ENCODE results near the gene MLH3. TPM values are rescaled to one million over a fixed set of nuclear protein-coding genes. Genes with fewer than 3 reads are reported as not detected.

The MLH3 gene
- total RNA-seq, 6 donors from 2014 or later, result 15.9 to 87.0 (median 24.5) TPM

- Histone ChIP-seq H3K4me3 (peak within 1 kb of the TSS; percentile 86 to 92 (median 92)), H3K4me1 (peaks cover 18 to 33% (median 22%) of the 10 kb centered on the region in 4 donors), H3K36me3 (no peaks in the 10 kb centered on the region), H3K9me3 (no peaks in the 10 kb centered on the region), H3K27ac (peak within 1 kb of the TSS; percentile 76 to 87 (median 82)), H3K27me3 (no peaks in the 10 kb centered on the region)
- TF ChIP-seq POLR2A (IDR thresholded peaks at IDR 0.05) (peak in 1 of 4 donors; percentile 56), EP300 (IDR thresholded peaks at IDR 0.05) (no peak), CTCF (IDR thresholded peaks at IDR 0.05) (peak in 1 of 6 experiments; percentile 6), POLR2AphosphoS5 (IDR thresholded peaks at IDR 0.05) (peak; percentile 30 to 69)
- ATAC-seq (ENCODE audit: low FRiP score in 2 of 2) (peak; percentile 96), DNase-seq (peak; percentile 93 to 99)
- 0 to 1% methylated on average over 7 to 34 of the region's 34 CpGs for WGBS, 2 donors
Observed at GRCh38 chr14:75063491-75064204, 12.4 kb upstream of the MLH3 start, which contains the start of gene ACYP1. Gene ACYP1 (minus strand): TSS chr14:75064024. CDS start chr14:75063553, 471 bp downstream.

- Histone ChIP-seq H3K27ac (peak overlapping the region; percentile 76 to 87 (median 82)), H3K9me3 (no peaks in the 10 kb centered on the region), H3K36me3 (no peaks in the 10 kb centered on the region), H3K27me3 (no peaks in the 10 kb centered on the region), H3K4me3 (peak overlapping the region; percentile 86 to 92 (median 92)), H3K4me1 (peaks cover 13 to 27% (median 18%) of the 10 kb centered on the region in 4 donors)
- DNase-seq, result no peak
- ATAC-seq (ENCODE audit: low FRiP score in 2 of 2), result no peak
- WGBS, 2 donors, result 23 to 29% methylated on average over 5 of the region's 5 CpGs
- TF ChIP-seq POLR2A (IDR thresholded peaks at IDR 0.05), result no peak
- no peak for TF ChIP-seq CTCF (IDR thresholded peaks at IDR 0.05)
- TF ChIP-seq EP300 (IDR thresholded peaks at IDR 0.05), result no peak
- TF ChIP-seq POLR2AphosphoS5 (IDR thresholded peaks at IDR 0.05), result no peak
Observed at GRCh38 chr14:75063013-75063412, 11.7 kb upstream of the MLH3 start.

GRCh38 chr14:75060420-75060819 lies 9.2 kb upstream of the MLH3 start:
- DNase-seq (no peak), ATAC-seq (ENCODE audit: low FRiP score in 2 of 2) (no peak)
- no peaks in the 10 kb centered on the region for H3K9me3 ChIP-seq
- peak overlapping the region in 1 of 4 donors; percentile 26 for H3K27ac ChIP-seq
- H3K36me3 ChIP-seq, result no peaks in the 10 kb centered on the region
- WGBS, 2 donors, result 50 to 66% methylated on average over 2 of the region's 2 CpGs
- no peak overlapping the region for H3K4me3 ChIP-seq
- H3K27me3 ChIP-seq, result no peaks in the 10 kb centered on the region
- no peak for TF ChIP-seq EP300 (IDR thresholded peaks at IDR 0.05)
- peaks cover 5 to 18% (median 11%) of the 10 kb centered on the region in 4 donors for H3K4me1 ChIP-seq

- DNase-seq (no peak), ATAC-seq (ENCODE audit: low FRiP score in 2 of 2) (no peak)
- no peaks in the 10 kb centered on the region for H3K36me3 ChIP-seq
- H3K27me3 ChIP-seq, result no peaks in the 10 kb centered on the region
- H3K27ac ChIP-seq, result peak overlapping the region in 2 of 4 donors; percentile 26 to 48
- TF ChIP-seq POLR2A (IDR thresholded peaks at IDR 0.05) (no peak), CTCF (IDR thresholded peaks at IDR 0.05) (no peak)
- H3K9me3 ChIP-seq, result no peaks in the 10 kb centered on the region
- H3K4me3 ChIP-seq, result no peak overlapping the region
- peaks cover 5 to 18% (median 11%) of the 10 kb centered on the region in 4 donors for H3K4me1 ChIP-seq
- WGBS, 2 donors, result 69 to 79% methylated on average over 2 of the region's 2 CpGs
Observed at GRCh38 chr14:75059642-75060041, 8.4 kb upstream of the MLH3 start.

GRCh38 chr14:75054421-75054820 lies 3.2 kb upstream of the MLH3 start:
- Histone ChIP-seq H3K4me1 (peaks cover 11 to 27% (median 19%) of the 10 kb centered on the region in 4 donors), H3K9me3 (no peaks in the 10 kb centered on the region), H3K4me3 (no peak overlapping the region), H3K36me3 (no peaks in the 10 kb centered on the region), H3K27me3 (no peaks in the 10 kb centered on the region), H3K27ac (no peak overlapping the region)
- WGBS, 2 donors, result 44 to 52% methylated on average over 1 of the region's 1 CpG
- ATAC-seq (ENCODE audit: low FRiP score in 2 of 2) (no peak), DNase-seq (no peak)
- TF ChIP-seq POLR2AphosphoS5 (IDR thresholded peaks at IDR 0.05) (no peak), CTCF (IDR thresholded peaks at IDR 0.05) (no peak), EP300 (IDR thresholded peaks at IDR 0.05) (no peak), POLR2A (IDR thresholded peaks at IDR 0.05) (no peak)

Data from upper lobe of left lung (tissue), 6 donors.